ENCODE data around the gene STPG3. TPM values are rescaled to one million over a fixed set of nuclear protein-coding genes. Genes with fewer than 3 reads are reported as not detected.
A peak's percentile ranks its signal among the peaks of the same experiment; 100 is the strongest.

The STPG3 gene
- total and polyA plus RNA-seq, 9 of the 15 experiments (the other 6 are each of a cell fraction or from before 2014, with no cell fraction given): not detected

GRCh38 chr9:137277329-137278041 lies 26.4 kb downstream of the STPG3 start, which contains the start of gene TOR4A (continued):
- TF ChIP-seq ATF3 (IDR thresholded peaks at IDR 0.05) (peak; percentile 47), ATF3 (CRISPR knock-in tag; conservative IDR thresholded peaks at IDR 0.05) (no peak), HDAC6 (IDR thresholded peaks at IDR 0.05; ENCODE audit: low read depth, low read length) (no peak), HMGN3 (IDR thresholded peaks at IDR 0.05; ENCODE audit: borderline replicate concordance, extremely low read depth, insufficient read length, low read depth, low read length) (peak; percentile 83), SIN3B (IDR thresholded peaks at IDR 0.05; ENCODE audit: low read depth) (0 out of 2 replicates have a peak, but pooled peaks have one; percentile 15), CTCFL (IDR thresholded peaks at IDR 0.05; ENCODE audit: borderline replicate concordance, insufficient read depth, low read depth, low read length, poor library complexity, severe bottlenecking) (peak; percentile 86), ZNF282 (CRISPR knock-in tag; IDR thresholded peaks at IDR 0.05) (0 out of 2 replicates have a peak, but pooled peaks have one; percentile 37), ZNF436 (CRISPR knock-in tag; IDR thresholded peaks at IDR 0.05) (no peak), KLF6 (CRISPR knock-in tag; IDR thresholded peaks at IDR 0.05; ENCODE audit: borderline replicate concordance) (0 out of 2 replicates have a peak, but pooled peaks have one; percentile 51), CUX1 (CRISPR knock-in tag; IDR thresholded peaks at IDR 0.05) (no peak), C11orf30 (IDR thresholded peaks at IDR 0.05; ENCODE audit: low read depth) (no peak; the same call in 1 of the 2 replicates), POLR2G (IDR thresholded peaks at IDR 0.05; ENCODE audit: low read depth, low read length) (peak; percentile 94), TAF9B (IDR thresholded peaks at IDR 0.05; ENCODE audit: partially characterized antibody) (peak; percentile 71), NR2C2 (CRISPR knock-in tag; IDR thresholded peaks at IDR 0.05) (peak; percentile 65; the same call in 1 of the 2 replicates), NR2C2 (tag; IDR thresholded peaks at IDR 0.05) (peak; percentile 79), SMARCA5 (IDR thresholded peaks at IDR 0.05) (no peak), FOSL1 (tag; conservative IDR thresholded peaks at IDR 0.05) (peak; percentile 91)
